Measurements from ENCODE around the gene RFT1. TPM values are rescaled to one million over a fixed set of nuclear protein-coding genes. Genes with fewer than 3 reads are reported as not detected.

The RFT1 gene
- total RNA-seq, 4 donors from 2014 or later = 13.1 to 38.2 (median 16.5) TPM

- Histone ChIP-seq H3K27ac (peak overlapping the region in 1 of 2 donors; percentile 76), H3K4me1 (no peaks in the 10 kb centered on the region), H3K27me3 (no peaks in the 10 kb centered on the region), H3K9me3 (no peaks in the 10 kb centered on the region), H3K4me3 (peak overlapping the region in 1 of 2 donors; percentile 52), H3K36me3 (no peaks in the 10 kb centered on the region)
- TF ChIP-seq CTCF (IDR thresholded peaks at IDR 0.05) (no peak), POLR2A (IDR thresholded peaks at IDR 0.05) (no peak)
- no peak for DNase-seq
- intact Hi-C loops (cut with DNase I; ENCODE audit: low total_unique reads) = no loop called here
Measured at GRCh38 chr3:53071882-53072431, 58.3 kb downstream of the RFT1 start.

GRCh38 chr3:53069422-53070068 lies 60.7 kb downstream of the RFT1 start:
- H3K36me3 ChIP-seq = no peaks in the 10 kb centered on the region
- TF ChIP-seq CTCF (IDR thresholded peaks at IDR 0.05) (no peak), POLR2A (IDR thresholded peaks at IDR 0.05) (no peak)
- no peaks in the 10 kb centered on the region for H3K27me3 ChIP-seq
- H3K27ac ChIP-seq = no peak overlapping the region
- DNase-seq = no peak
- H3K9me3 ChIP-seq = no peaks in the 10 kb centered on the region
- intact Hi-C loops (cut with DNase I; ENCODE audit: low total_unique reads) = loop anchor here (2.0 kb wide), 1 partner anchor 45 kb away; no protein-coding TSS in a partner anchor
- H3K4me1 ChIP-seq = no peaks in the 10 kb centered on the region
- H3K4me3 ChIP-seq = no peak overlapping the region

GRCh38 chr3:53068176-53068575 lies 62.1 kb downstream of the RFT1 start:
- no peaks in the 10 kb centered on the region for H3K9me3 ChIP-seq
- H3K27me3 ChIP-seq = no peaks in the 10 kb centered on the region
- H3K36me3 ChIP-seq = no peaks in the 10 kb centered on the region
- H3K4me3 ChIP-seq = no peak overlapping the region
- TF ChIP-seq POLR2A (IDR thresholded peaks at IDR 0.05) (no peak), CTCF (IDR thresholded peaks at IDR 0.05) (no peak)
- no peak for DNase-seq
- intact Hi-C loops (cut with DNase I; ENCODE audit: low total_unique reads) = loop anchor here (2.0 kb wide), 1 partner anchor 43 kb away; no protein-coding TSS in a partner anchor
- H3K27ac ChIP-seq = no peak overlapping the region
- H3K4me1 ChIP-seq = no peaks in the 10 kb centered on the region

- TF ChIP-seq POLR2A (IDR thresholded peaks at IDR 0.05) (no peak), CTCF (IDR thresholded peaks at IDR 0.05) (no peak)
- Histone ChIP-seq H3K4me1 (no peaks in the 10 kb centered on the region), H3K4me3 (no peak overlapping the region), H3K9me3 (no peaks in the 10 kb centered on the region), H3K36me3 (no peaks in the 10 kb centered on the region), H3K27ac (no peak overlapping the region), H3K27me3 (no peaks in the 10 kb centered on the region)
- no peak for DNase-seq
- intact Hi-C loops (cut with DNase I; ENCODE audit: low total_unique reads) = no loop called here
Measured at GRCh38 chr3:53067567-53067966, 62.7 kb downstream of the RFT1 start.

GRCh38 chr3:53065841-53066480 lies 64.3 kb downstream of the RFT1 start:
- H3K27me3 ChIP-seq = no peaks in the 10 kb centered on the region
- intact Hi-C loops (cut with DNase I; ENCODE audit: low total_unique reads) = no loop called here
- no peak for DNase-seq
- H3K9me3 ChIP-seq = no peaks in the 10 kb centered on the region
- TF ChIP-seq POLR2A (IDR thresholded peaks at IDR 0.05) = no peak
- TF ChIP-seq CTCF (IDR thresholded peaks at IDR 0.05) = no peak
- H3K4me3 ChIP-seq = no peak overlapping the region
- no peak overlapping the region for H3K27ac ChIP-seq
- no peaks in the 10 kb centered on the region for H3K4me1 ChIP-seq
- H3K36me3 ChIP-seq = no peaks in the 10 kb centered on the region

All from uterus (tissue), 4 donors.